ENCODE measurements around the gene ARL2BP. TPM values are rescaled to one million over a fixed set of nuclear protein-coding genes. Genes with fewer than 3 reads are reported as not detected.

Gene ARL2BP
- total and polyA plus RNA-seq, 9 of the 15 experiments (the other 6 are each of a cell fraction or from before 2014, with no cell fraction given): 16.7 to 41.8 (median 27.2) TPM

- POLR2A ChIA-PET: interaction anchor here (1.2 kb wide), 1 partner anchor 14 kb away, joined by 4 read pairs; no protein-coding TSS in a partner anchor
Measured at GRCh38 chr16:57238682-57239081, 6.4 kb upstream of the ARL2BP start.

GRCh38 chr16:57239107-57239506 lies 6.0 kb upstream of the ARL2BP start:
- ChIA-PET POLR2A (interaction anchor here (1.2 kb wide), 1 partner anchor 15 kb away, joined by 4 read pairs; no protein-coding TSS in a partner anchor), CTCF (ENCODE audit: low intra/inter-chr PET ratio) (no interaction called here)
- H3K4me1 ChIP-seq (replicated peaks in 1 of 2; ENCODE audit: control insufficient read depth in 2 of 2, insufficient read depth in 2 of 2, low read length in 2 of 2): peaks cover 0 to 9% of the 10 kb centered on the region in 2 experiments; a peak in 3 of 5 replicates
- TF ChIP-seq CBFB (CRISPR knock-in tag; IDR thresholded peaks at IDR 0.05): no peak
- TF ChIP-seq MYBL2 (IDR thresholded peaks at IDR 0.05; ENCODE audit: low read depth): no peak
- no peak for TF ChIP-seq MYBL2 (CRISPR knock-in tag; IDR thresholded peaks at IDR 0.05; ENCODE audit: borderline replicate concordance)
- TF ChIP-seq JUN (IDR thresholded peaks at IDR 0.05; ENCODE audit: borderline replicate concordance, low read depth, low read length): no peak
- TF ChIP-seq JUN (CRISPR knock-in tag; IDR thresholded peaks at IDR 0.05; ENCODE audit: borderline replicate concordance): no peak
- no peak for TF ChIP-seq ZNF324 (CRISPR knock-in tag; IDR thresholded peaks at IDR 0.05)
- TF ChIP-seq SIX5 (IDR thresholded peaks at IDR 0.05; ENCODE audit: borderline replicate concordance in 1 of 2, insufficient read depth in 1 of 2, low read depth in 1 of 2, low read length in 2 of 2): no peak
- TF ChIP-seq ZNF239 (CRISPR knock-in tag; IDR thresholded peaks at IDR 0.05): no peak
- no peak for TF ChIP-seq ZNF175 (CRISPR knock-in tag; IDR thresholded peaks at IDR 0.05; ENCODE audit: low read depth)
- no peak for TF ChIP-seq HNRNPUL1 (IDR thresholded peaks at IDR 0.05; ENCODE audit: low read length)
- H3K79me2 ChIP-seq (ENCODE audit: control insufficient read depth, insufficient read depth, low read length): no peaks in the 10 kb centered on the region
- no TSS peak for BruUV-seq (replicated peaks)
- in situ Hi-C loops (cut with MboI) (no loop called here), intact Hi-C loops (cut with micrococcal nuclease) (no loop called here)
- 88% methylated on average over 2 of the region's 2 CpGs for WGBS (ENCODE audit: insufficient coverage, low coverage, missing lambda C conversion rate)
- H3K9ac ChIP-seq (ENCODE audit: insufficient read depth in 1 of 2, low read depth in 2 of 2, low read length in 2 of 2): no peak overlapping the region
- H3K27ac ChIP-seq (ENCODE audit: extremely low read depth, low read depth, low read length): no peak overlapping the region
- no peak for FAIRE-seq
- peaks cover 49% of the 10 kb centered on the region for H3K36me3 ChIP-seq (ENCODE audit: control insufficient read depth, insufficient read depth, low read length)
- no peaks in the 10 kb centered on the region for H3K9me3 ChIP-seq (replicated peaks; ENCODE audit: control insufficient read depth, insufficient read depth, low read depth, low read length)
- H4K20me1 ChIP-seq (replicated peaks; ENCODE audit: control insufficient read depth, insufficient read depth, low read length): no peaks in the 10 kb centered on the region
- no peak for DNase-seq (ENCODE audit: extremely low read depth in 1 of 4, low spot score in 3 of 4)
- no peak overlapping the region for H2AFZ ChIP-seq (ENCODE audit: low read depth, low read length)
- no peaks in the 10 kb centered on the region for H3K9me1 ChIP-seq (ENCODE audit: control insufficient read depth, insufficient read depth, low read length)
- H3K27me3 ChIP-seq (ENCODE audit: control insufficient read depth in 2 of 2, insufficient read depth in 2 of 2, low read length in 2 of 2): no peaks in the 10 kb centered on the region
- no peak overlapping the region for H3K4me2 ChIP-seq (ENCODE audit: insufficient read depth, low read length)
- no peak overlapping the region for H3K4me3 ChIP-seq
- no peak for ATAC-seq

More at GRCh38 chr16:57238682-57239081, 6.4 kb upstream of the ARL2BP start:
- no peak for FAIRE-seq
- no peaks in the 10 kb centered on the region for H3K27me3 ChIP-seq (ENCODE audit: control insufficient read depth in 2 of 2, insufficient read depth in 2 of 2, low read length in 2 of 2)
- WGBS (ENCODE audit: insufficient coverage, low coverage, missing lambda C conversion rate): 81% methylated on average over 2 of the region's 2 CpGs
- CTCF ChIA-PET (ENCODE audit: low intra/inter-chr PET ratio): no interaction called here
- H3K79me2 ChIP-seq (ENCODE audit: control insufficient read depth, insufficient read depth, low read length): no peaks in the 10 kb centered on the region
- ATAC-seq: no peak
- no peaks in the 10 kb centered on the region for H3K9me1 ChIP-seq (ENCODE audit: control insufficient read depth, insufficient read depth, low read length)
- no peak overlapping the region for H2AFZ ChIP-seq (ENCODE audit: low read depth, low read length)
- H3K9me3 ChIP-seq (replicated peaks; ENCODE audit: control insufficient read depth, insufficient read depth, low read depth, low read length): no peaks in the 10 kb centered on the region
- no peak for DNase-seq (ENCODE audit: extremely low read depth in 1 of 4, low spot score in 3 of 4)
- H3K4me2 ChIP-seq (ENCODE audit: insufficient read depth, low read length): no peak overlapping the region
- intact Hi-C loops (cut with micrococcal nuclease): no loop called here
- H3K27ac ChIP-seq (ENCODE audit: extremely low read depth, low read depth, low read length): no peak overlapping the region
- no TSS peak for BruUV-seq (replicated peaks)
- peaks cover 53% of the 10 kb centered on the region for H3K36me3 ChIP-seq (ENCODE audit: control insufficient read depth, insufficient read depth, low read length)
- H4K20me1 ChIP-seq (replicated peaks; ENCODE audit: control insufficient read depth, insufficient read depth, low read length): no peaks in the 10 kb centered on the region
- TF ChIP-seq ZNF354B (CRISPR knock-in tag; IDR thresholded peaks at IDR 0.05) (no peak), ZNF717 (CRISPR knock-in tag; IDR thresholded peaks at IDR 0.05) (no peak), CHD4 (IDR thresholded peaks at IDR 0.05; ENCODE audit: insufficient read depth, insufficient replicate concordance, low read depth, low read length, poor library complexity, severe bottlenecking) (no peak), PCBP2 (IDR thresholded peaks at IDR 0.05; ENCODE audit: low read depth, low read length, poor library complexity, severe bottlenecking) (no peak), KLF16 (IDR thresholded peaks at IDR 0.05) (no peak), ZNF507 (tag; conservative IDR thresholded peaks at IDR 0.05) (no peak)
- in situ Hi-C loops (cut with MboI): no loop called here
- no peak overlapping the region for H3K9ac ChIP-seq (ENCODE audit: insufficient read depth in 1 of 2, low read depth in 2 of 2, low read length in 2 of 2)
- no peak overlapping the region for H3K4me3 ChIP-seq
- peaks cover 0 to 9% of the 10 kb centered on the region in 2 experiments; a peak in 2 of 5 replicates for H3K4me1 ChIP-seq (replicated peaks in 1 of 2; ENCODE audit: control insufficient read depth in 2 of 2, insufficient read depth in 2 of 2, low read length in 2 of 2)

All from K562 (cell line).